Measurements from ENCODE around the gene NCDN.

The NCDN gene

DNA sequence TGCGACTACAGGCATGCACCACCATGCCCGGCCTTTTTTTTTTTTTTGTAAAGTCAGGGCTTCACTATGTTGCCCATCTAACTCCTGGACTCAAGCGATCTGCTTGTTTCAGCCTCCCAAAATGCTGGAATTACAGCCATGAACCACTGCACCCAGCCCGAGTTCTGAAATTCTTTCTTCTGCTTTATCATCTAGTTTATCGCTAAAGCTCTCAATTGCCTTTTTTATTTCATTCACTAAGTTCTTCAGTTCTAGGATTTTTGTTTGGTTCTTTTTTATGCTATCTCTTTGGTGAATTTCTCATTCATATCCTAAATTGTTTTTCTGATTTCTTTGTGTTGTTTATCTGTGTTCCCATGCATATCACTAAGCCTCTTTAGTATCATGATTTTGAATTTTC, 27.4 kb upstream of the NCDN start:
- TF ChIP-seq CTCF (IDR thresholded peaks at IDR 0.05) = no peak

- TF ChIP-seq CTCF (IDR thresholded peaks at IDR 0.05) = no peak
Observed at GRCh38 chr1:35530946-35531345, 26.7 kb upstream of the NCDN start.

GRCh38 chr1:35531368-35531767, 26.2 kb upstream of the NCDN start:
- no peak for TF ChIP-seq CTCF (IDR thresholded peaks at IDR 0.05)

DNA sequence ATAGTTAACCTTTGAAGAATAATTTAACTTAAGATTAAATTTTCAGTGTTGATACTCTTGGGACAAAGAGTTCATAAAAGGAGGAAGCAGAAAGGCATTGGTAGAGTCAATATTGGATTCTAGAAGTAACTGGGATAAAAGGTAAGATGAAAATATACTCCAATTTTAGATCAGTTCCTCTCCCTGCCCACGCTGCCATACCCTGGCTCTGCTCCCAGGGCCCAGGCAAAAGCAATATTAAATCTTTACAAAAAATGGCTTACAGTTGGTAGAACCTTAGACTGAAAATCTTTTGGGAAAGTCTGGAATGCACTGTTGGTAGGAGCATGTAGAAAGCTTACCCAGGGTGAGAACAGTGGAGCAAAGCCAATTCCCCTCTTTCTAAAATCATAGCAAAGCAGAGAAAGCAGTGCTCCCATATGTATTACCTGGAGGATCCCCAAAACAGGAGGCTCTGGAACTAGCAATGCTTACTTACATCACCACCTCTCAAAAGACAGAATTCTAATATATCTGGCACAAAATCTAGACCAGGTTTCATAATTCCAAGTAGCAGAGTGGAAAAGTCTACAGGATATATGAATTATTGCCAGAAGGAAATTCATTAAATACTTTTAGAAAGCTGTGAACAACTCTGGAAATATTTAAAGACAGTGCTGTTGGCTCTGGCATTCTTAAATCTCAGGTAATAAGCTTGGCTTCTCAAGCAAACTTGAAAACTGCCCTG, 24.9 kb upstream of the NCDN start:
- no peak for TF ChIP-seq CTCF (IDR thresholded peaks at IDR 0.05)

DNA sequence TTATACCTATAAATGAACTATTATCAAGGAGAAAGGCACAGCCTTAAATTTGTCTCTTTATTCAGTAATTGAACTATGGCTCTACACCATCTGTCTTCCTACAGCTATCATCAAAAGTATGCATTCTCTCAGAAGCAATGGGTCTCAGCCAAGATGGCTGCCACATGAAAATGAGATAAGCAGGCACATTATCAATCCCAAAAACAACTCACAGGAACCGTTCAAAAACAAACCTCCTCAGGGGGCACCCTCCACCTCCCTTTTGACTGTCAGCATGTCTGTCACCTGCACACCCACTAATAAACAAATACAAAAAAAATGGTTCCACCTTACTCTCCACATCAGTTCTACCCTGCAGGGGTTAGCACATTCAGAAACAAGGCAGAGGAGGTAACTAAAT, 24.0 kb upstream of the NCDN start:
- no peak for TF ChIP-seq CTCF (IDR thresholded peaks at IDR 0.05)

DNA sequence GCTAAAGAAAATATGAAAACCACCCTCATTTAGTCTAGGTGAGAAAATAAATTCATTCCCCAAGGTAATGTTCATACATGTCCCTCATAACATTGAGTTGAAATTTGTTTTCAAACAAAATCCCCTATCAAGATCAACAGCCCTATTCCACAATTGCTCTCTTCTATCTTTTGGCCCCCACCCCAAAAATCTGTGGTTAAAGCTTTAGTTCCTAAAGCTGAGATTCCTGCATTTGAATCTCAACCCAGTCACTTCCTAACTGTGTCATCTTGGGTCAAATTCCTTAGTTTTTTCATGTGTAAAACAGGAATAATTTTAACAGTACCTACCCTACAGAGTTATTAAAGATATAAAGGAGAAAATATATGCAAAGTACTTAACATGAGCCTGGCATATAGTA, 22.4 kb upstream of the NCDN start:
- TF ChIP-seq CTCF (IDR thresholded peaks at IDR 0.05) = no peak

- no peak for TF ChIP-seq CTCF (IDR thresholded peaks at IDR 0.05)
Observed at GRCh38 chr1:35536556-35537162, 20.9 kb upstream of the NCDN start.

Measured in LNCAP (cell line).